A172 (cell line): ENCODE data around the gene CAMK1G. TPM values are rescaled to one million over a fixed set of nuclear protein-coding genes. Genes with fewer than 3 reads are reported as not detected.

ENCODE experiments used
- DNase-seq: peaks from one replicate; pipeline ENCODE4 v3.0.0-alpha.2; 2015; ENCODE audit warnings: low spot score
- total RNA-seq: library from RNA; depleted of rRNA; stranded (reverse); fragments of >200 nt; shearing (Covaris generic); gene quantifications from 2 replicates; pipeline ENCODE4 v1.2.3, GENCODE V29; 2014

Gene CAMK1G
- total RNA-seq, 1 experiment from 2014 or later: not detected

DNA sequence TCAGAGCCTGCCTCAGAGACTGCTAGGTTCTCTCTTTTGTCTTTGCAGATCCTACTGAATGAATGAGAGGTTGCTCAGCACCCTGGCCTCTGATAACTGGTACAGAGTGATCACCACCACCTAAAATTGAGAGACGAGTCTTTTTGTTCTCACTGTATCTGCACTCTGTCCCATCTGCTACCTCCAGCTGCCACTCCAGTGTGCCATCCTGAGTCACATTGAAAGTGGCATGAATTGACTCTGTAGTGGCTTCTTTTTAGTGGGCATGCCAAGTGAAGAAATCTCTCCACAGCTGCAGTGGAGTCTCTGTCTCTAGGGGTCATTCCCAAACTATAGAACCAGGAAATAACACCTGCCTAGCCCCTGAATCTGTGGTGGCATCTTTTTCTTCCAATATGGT lies 14.7 kb downstream of the CAMK1G start:
- no peak for DNase-seq

DNA sequence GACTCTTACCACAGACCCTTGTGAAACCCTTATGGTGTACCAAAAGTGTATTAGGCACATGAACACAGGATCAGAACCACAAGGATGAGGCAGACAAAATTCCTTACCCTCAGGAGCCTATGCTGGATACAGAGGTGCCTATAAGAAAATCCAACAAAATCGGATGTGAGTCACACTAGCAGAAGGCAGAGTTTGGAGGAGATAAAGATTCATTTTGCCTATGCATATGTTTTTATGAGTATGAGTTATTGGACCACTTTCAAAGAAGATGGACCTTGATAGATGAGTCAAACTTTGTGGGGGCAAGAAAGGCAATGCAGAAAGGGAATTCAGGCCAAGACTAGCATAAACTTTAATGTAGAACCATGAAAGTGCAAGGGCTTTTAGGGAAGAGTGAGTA lies 17.0 kb downstream of the CAMK1G start:
- DNase-seq: peak; percentile 62

DNA sequence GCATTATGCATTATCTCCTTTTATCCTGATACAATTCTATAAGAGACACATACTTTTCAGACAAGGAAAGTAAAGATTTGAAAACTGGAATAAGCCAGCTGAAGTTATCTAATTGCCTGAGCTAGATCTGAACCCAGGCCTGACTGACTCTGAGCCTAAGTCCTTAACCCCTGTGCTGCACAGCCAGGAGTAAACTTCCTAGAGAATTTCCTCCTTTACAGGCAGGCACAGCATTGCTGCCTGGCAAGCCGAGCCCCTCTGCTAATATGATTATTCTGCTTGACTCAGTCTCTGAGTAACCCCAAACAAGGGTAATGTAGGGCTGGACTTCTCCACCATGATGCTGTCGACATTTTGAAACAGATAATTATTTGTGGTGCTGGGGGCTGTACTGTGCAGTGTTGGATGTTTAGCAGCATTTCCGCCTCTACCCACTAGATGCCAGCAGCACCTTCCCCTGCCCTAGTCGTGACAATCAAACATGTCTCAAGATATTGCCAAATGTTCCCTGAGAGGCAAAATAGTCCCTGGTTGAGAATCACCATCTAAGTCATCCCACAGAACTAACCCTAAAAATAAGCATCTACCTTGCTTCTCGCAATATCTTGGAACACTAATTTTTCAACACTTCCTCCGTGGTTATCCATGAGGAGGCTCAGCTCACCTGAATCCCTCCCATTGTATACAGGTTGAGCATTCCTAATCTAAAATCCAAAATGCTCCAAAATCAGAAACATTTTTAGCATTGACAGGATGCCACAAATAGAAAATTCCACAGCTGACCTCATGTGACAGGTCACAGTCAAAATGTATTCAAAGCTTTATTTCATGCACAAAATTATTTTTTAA lies 18.5 kb downstream of the CAMK1G start:
- DNase-seq: peak; percentile 62

DNA sequence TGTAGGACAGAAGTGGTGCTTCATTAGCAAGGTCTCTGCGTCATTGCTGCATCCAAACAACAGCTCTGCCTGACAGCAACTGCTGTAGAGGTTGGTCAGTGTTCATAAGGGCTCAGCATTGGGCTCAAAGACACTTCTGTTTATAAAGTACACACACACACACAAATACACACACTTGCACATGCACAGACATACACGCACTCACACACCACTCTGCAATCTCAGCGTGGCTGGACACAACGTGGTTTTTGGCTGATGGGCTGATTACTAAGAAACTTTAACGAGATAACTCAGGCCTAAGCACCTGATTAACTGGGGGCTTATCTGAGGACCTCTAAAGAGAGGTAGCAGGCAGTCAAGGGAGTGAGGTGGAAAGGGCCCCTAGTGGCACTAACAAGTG lies 20.4 kb downstream of the CAMK1G start:
- DNase-seq: no peak

DNA sequence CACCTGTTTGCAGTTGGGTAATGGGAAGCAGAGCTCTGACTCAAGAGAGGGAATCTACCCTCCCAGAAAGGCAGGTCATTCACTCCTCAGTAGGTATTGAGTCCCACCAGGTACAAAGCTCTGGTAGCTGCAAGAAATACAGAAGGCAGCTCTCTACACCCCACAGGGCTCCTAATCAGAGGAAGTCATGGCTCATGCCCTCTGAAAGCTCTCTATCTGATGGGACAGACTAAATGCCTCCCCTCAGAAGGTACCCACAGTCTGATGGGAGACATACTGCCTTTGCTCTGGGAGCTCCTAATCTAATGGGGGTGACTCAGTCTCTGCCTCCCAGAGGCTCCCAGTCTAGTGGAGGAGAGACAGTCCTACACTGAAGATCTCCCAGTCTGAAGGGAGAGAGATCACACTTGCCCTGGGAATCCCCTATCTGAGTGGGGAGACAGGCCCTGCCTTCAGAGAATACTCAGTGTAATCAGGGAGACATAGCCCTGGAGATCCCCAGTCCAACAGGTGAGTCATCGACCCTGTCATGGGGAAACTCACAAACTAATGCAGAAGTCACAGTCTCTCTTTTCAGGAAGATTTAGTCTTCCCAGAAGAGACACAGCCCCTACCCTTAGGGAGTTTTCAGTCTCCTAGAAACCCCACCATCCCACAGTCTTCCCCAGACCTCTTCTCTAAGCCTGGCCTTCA lies 23.7 kb downstream of the CAMK1G start:
- DNase-seq: peak; percentile 94

DNA sequence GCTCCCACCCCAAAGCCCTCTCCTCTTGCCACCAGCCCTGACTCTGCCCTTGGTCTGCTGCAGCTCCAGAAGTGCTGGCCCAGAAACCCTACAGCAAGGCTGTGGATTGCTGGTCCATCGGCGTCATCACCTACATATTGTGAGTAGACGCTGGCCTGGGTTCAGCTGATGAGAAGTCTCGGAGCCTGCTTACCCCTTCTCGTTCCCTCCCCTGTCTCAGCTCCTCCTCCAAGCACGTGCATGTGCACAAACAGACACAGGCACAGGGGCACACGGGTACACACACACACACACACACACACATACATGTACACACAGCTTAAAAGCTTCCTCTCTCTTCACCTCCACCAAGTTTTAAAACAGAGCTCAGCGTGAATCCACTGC lies 24.3 kb downstream of the CAMK1G start:
- no peak for DNase-seq

DNA sequence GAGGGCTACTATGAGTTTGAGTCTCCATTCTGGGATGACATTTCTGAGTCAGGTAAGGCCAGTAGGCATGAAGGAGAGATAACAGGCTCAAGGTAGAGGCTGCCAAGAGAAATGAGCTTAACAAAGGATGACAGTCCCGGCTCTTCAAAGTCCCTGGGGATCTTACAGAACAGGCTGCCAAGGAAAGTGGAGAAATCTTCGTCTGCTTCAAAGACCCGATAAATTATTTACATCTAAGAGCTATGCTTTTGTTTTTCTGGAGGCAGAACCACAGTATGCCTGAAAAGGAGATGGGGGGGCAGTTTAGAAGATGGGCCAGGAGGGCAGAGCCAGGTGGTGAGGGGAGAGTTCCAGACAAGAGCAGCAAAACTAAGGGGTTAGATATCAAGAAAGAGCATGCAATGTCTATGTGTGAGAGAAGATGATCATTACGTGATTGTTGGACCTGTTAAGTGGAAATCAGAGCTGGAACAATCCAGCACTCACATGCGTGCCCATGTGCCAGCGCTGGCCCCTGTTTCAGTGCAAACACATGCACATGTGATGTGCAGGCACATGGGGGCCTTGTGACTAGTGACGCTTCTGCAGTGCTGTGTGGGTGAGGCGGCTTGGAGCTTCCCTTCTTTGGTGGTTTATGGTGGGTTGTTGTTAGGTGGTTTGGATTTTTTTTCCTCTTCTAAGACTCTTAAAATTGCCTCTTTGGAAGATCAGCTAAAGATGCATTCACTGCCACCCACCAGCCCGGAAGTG lies 25.7 kb downstream of the CAMK1G start:
- DNase-seq: no peak

DNA sequence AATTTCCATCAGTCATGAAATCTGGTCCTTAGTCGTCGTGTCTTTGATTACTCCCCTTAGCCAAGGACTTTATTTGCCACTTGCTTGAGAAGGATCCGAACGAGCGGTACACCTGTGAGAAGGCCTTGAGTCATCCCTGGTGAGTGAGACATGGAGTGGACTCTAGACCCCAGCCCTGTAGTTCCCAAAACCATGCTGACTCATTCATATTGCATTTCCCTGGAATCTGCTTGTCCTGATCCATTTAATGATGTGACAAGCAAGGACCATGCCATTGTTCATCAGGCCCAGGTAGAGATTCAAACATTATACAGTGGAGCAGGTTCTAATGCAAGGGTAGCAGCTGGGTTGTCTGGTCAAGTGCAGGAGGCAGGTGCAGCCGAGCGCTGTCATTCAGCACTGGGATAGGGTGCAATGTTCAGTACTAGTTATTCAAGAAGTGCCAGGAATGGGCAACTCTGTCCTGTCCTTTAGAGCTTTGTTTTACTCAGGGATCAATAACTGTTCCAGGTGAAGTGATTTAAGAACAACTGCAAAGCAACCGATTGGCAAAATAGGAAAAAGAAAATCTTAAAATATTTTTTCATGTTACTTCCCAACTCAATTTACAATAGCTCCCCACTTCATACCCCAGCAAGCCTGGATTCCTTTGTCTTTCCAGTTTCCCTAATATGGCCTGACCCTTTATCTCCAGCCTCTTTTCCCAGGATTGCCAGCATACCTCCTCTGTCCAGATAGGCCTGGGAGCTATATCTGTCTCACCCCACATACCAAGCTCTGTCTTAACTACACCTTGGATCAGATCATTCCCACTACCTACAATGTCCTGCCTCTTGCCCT lies 26.5 kb downstream of the CAMK1G start:
- no peak for DNase-seq

DNA sequence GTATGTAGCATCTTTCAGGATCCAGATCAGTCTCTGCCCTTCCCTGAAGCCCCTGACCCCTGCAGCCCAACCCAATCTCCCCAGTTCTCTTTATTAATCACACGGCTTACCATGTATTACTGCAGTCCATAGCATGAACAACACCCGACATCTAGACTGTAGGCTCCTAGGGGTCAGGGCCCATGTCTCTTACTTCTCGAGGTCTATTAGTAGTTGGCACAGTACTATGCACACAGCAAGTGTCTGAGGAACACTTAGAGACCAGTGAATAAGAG lies 27.1 kb downstream of the CAMK1G start:
- DNase-seq: no peak

DNA sequence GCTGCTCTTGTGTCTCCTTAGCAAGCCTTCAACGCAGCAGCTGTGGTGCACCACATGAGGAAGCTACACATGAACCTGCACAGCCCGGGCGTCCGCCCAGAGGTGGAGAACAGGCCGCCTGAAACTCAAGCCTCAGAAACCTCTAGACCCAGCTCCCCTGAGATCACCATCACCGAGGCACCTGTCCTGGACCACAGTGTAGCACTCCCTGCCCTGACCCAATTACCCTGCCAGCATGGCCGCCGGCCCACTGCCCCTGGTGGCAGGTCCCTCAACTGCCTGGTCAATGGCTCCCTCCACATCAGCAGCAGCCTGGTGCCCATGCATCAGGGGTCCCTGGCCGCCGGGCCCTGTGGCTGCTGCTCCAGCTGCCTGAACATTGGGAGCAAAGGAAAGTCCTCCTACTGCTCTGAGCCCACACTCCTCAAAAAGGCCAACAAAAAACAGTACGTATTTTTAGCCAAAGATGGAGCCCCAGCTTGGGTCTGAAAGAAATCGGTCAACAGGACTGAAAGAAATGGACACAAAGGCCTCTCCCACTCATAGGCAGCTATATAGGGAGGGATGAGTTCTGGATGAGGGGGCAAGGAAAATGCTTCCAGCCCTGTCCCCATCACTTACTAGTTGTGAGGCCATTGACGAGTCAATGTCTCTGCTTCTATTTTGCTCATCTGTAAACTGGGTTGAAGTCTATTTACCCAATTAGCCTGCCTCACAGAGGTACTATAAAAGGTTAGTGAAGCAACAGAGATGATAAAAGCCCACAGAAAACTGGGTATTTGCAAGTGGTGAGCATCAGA lies 28.5 kb downstream of the CAMK1G start:
- DNase-seq: no peak

DNA sequence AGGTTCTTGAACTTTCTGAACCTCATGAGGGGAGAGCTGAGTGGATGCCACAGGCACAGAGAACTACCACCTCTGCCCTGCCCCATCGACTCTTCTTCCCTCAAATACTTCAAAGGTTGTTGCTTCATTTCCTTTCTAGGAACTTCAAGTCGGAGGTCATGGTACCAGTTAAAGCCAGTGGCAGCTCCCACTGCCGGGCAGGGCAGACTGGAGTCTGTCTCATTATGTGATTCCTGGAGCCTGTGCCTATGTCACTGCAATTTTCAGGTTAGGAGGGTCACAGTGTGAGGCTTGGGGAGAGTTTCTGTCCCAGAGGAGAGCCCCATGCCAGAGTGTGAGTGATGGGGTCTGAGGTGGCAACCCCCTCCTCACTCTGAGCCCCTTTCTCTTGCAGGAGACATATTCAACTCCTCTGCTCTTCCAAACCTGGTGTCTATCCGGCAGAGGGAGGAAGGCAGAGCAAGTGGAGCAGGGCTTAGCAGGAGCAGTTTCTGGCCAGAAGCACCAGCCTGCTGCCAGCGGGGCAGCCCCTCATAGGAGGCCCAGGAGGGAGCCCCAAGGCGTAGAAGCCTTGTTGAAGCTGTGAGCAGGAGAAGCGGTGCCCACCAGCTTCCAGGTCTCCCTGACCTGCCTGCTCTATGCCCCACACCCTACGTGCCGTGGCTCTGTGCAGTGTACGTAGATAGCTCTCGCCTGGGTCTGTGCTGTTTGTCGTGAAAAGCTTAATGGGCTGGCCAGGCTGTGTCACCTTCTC lies 29.3 kb downstream of the CAMK1G start:
- no peak for DNase-seq

DNA sequence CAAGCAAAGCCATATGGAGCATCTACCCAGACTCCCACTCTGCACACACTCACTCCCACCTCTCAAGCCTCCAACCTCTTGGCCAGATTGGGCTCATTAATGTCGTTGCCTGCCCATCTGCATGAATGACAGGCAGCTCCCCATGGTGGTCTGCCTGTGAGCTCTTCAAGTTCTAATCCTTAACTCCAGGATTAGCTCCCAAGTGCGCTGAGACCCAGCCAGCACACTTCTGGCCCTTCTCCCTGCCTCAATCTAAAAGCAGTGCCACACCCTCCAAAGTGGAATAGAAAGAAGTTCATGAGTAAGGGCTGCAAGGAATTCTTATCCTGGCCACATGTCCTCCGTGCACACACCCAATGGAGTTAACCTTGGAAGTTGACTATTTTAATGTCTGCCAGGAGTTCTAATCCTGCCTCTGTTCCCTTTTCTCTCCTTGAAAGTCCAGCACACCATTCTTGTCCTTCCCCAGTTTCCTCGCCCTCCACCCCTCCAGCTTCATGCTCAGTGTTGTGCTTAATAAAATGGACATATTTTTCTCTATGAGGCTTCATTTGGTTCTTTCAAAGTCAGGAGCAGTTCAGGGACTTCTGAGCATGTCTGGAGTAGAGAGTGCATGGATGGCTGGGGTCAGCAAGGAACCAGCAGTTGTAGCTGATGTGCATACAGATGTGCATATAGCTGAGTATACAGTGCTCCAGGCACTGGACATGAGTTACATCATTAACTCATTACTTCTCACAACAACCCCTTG lies 30.1 kb downstream of the CAMK1G start:
- DNase-seq: no peak

DNA sequence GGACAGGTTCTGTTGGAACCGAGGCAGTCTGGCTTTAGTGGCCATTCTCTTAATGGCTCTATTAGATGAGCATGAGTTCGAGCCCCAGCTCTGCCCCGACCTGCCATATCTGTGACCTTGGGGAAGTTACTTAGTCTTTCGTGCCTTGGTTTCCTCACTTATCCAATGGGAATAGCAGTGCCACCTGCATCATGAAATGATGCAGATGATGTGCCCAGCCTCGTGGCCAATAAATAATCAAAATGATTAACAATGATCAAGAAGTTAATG lies 30.6 kb downstream of the CAMK1G start:
- DNase-seq: no peak

DNA sequence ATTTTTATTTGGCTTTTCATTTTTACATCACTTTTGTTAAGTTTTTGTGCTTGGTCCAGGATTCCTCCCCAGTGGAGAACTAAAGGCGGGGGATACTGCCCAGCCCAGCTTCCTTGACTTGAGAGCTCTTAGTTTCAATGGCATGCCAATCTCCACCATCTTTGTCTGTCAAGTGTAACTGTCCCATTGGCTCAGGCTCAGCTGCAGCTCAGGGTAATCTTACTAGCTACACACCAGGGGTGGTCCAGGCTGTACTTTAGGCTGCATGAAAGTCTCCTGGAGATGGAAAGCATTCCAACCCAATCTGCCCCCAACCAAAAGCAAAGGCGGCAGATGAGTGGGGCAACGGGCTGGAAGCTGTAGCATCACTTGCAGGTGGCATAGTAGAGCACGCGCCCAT lies 31.4 kb downstream of the CAMK1G start:
- no peak for DNase-seq

DNA sequence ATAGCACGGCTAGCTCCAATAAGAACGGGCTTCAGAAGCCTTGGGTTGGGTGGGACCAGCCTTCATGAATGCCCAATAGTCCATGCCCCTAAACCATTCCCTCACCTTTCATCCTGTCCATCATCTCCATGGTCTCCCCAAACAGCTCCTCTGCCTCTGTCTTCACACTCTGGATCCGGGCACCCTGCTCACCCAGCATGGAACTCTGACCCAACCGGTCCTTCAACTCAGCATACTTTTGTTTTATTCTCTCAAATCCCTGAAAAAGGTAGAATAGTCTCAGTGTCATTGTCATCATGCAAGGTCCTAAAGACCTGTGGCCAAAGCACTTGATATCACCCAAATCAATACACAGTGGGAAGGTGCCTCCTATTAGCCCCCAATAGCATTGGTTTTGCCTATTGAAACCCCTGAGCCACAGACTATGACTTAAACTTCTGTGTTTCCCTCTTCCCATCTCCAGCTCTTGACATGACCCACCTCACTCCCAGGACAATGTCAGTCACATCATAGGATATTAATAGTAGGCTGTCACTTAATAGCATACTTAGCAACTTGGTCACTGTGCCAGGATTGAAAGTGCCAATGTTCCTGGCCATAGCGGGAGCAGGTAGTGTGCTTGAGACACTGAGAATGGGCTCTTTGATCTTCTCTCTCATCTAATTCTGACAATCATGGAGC lies 33.0 kb downstream of the CAMK1G start:
- DNase-seq: no peak

DNA sequence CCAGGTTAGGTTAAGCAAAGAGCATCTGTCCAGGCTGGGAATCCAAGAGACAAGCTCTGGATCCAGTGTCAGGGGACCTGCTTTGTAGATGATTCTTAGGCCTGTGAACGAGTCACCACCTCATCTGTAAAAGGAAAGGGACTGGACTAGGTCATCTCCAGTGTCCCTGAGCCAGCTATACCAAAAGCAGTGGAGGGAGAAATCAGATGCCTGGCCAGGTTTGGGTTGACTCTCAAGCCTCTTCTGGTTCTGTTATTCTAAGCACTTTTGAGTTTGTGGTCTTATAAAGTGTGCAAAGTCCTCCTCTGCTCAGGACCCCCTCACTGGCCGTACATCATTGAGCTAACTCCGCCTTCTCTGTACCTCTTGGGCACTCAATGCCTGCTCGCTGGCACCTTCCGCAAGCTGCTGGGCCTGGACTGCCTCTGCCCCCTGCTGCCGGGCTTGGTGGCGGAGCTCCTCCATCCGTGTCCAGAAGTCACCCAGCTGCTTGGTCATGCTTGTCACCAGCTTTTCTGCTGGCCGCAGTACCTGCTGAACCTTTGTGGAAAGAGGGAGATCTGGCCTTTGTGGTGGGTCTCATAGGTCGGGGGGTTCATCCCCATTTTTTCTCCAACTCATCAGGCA lies 33.6 kb downstream of the CAMK1G start:
- DNase-seq: no peak

DNA sequence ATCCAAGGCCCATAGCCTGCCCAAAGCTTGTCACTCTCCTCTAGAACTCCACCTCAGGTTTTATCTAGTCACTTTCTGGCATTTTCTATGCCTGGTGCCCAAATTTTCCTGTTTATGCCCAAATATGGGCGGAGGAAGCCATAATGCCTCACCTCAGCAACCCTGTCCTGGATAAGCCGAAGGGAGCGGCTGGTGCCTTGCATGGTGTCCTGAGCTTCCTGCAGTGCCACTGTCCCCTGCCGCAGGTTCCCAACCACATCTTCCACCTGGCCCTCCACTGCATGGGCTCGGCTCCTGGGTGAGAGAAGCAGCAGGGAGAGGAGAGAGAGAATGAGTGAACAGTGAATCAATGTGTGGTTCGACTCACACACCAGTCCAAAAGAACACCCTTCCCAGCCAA lies 34.2 kb downstream of the CAMK1G start:
- DNase-seq: no peak

DNA sequence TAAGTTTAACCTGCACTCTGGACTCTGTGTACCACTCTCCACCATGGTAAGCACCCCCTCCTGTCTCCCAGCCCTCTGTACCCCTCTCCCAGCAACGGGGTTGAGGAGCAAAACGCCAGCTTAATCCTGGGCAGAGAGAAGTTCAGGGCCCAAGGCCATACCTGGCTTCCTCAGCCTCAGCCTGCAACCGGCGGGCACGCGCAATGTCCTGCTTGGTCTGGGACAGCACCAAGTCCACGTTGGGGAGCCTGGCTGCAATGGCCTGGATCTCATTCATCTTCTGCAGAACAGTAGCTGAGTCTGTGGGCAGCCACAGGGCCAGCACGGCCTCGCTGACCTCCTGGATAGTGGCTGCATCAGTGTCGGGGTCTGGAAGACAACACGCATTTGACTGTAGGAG lies 34.8 kb downstream of the CAMK1G start:
- DNase-seq: no peak
